Endodermal cell (in vitro differentiated cells): ENCODE measurements around the gene SNCAIP. TPM values are rescaled to one million over a fixed set of nuclear protein-coding genes. Genes with fewer than 3 reads are reported as not detected.

ENCODE experiments used
- DNase-seq: peaks from one replicate; pipeline ENCODE4 v3.0.0-alpha.2; 2017
- H3K27ac ChIP-seq: 2 replicates; pipeline ENCODE4 v1.5.1; 2013; ENCODE audit warnings: mild to moderate bottlenecking, low read depth, low read length, moderate library complexity
- H3K27me3 ChIP-seq: 2 replicates; pipeline ENCODE4 v1.6.1; 2013; ENCODE audit warnings: mild to moderate bottlenecking, low read length, moderate library complexity; ENCODE audit not compliant: insufficient read depth, control insufficient read depth, poor library complexity, severe bottlenecking
- H3K36me3 ChIP-seq: 2 replicates; pipeline ENCODE4 v1.7.0; 2013; ENCODE audit warnings: mild to moderate bottlenecking, low read length, moderate library complexity; ENCODE audit not compliant: control insufficient read depth, insufficient read depth
- H3K4me1 ChIP-seq: one replicate; pipeline ENCODE4 v1.7.0; 2013; ENCODE audit warnings: low read length; ENCODE audit not compliant: control insufficient read depth, insufficient read depth
- H3K4me3 ChIP-seq: 2 replicates; pipeline ENCODE4 v1.5.1; 2013; ENCODE audit warnings: mild to moderate bottlenecking, low read length, moderate library complexity
- H3K9ac ChIP-seq: 2 replicates; pipeline ENCODE4 v1.6.1; 2013; ENCODE audit warnings: mild to moderate bottlenecking, low read length, moderate library complexity; ENCODE audit not compliant: poor library complexity, severe bottlenecking; ENCODE audit errors: extremely low read depth
- H3K9me3 ChIP-seq: 2 replicates; pipeline ENCODE4 v1.6.1; 2013; ENCODE audit warnings: mild to moderate bottlenecking, low read length, moderate library complexity; ENCODE audit not compliant: control insufficient read depth
- H3K27ac Mint-ChIP-seq: 2 replicates; pipeline ENCODE4 v1.8.0; 2020; ENCODE audit warnings: mixed read lengths
- H3K27me3 Mint-ChIP-seq: 2 replicates; pipeline ENCODE4 v1.8.0; 2021; ENCODE audit warnings: mild to moderate bottlenecking, mixed read lengths; ENCODE audit not compliant: insufficient read depth
- H3K36me3 Mint-ChIP-seq: 2 replicates; pipeline ENCODE4 v1.8.0; 2020; ENCODE audit warnings: low read depth, mixed read lengths
- H3K4me1 Mint-ChIP-seq: 2 replicates; pipeline ENCODE4 v1.8.0; 2020; ENCODE audit warnings: mixed read lengths
- H3K4me3 Mint-ChIP-seq: 2 replicates; pipeline ENCODE4 v1.8.0; 2020; ENCODE audit warnings: mild to moderate bottlenecking, moderate library complexity, mixed read lengths
- H3K9me3 Mint-ChIP-seq: 2 replicates; pipeline ENCODE4 v1.8.0; 2020; ENCODE audit warnings: mild to moderate bottlenecking, mixed read lengths
- CTCF ChIP-seq: fragments of 200-600 bp; sonication (generic); conservative IDR thresholded peaks from 2 replicates; pipeline ENCODE4 v1.5.0; 2021; ENCODE audit warnings: antibody characterized with exemption, mild to moderate bottlenecking
- WGBS, 2 experiments: methylation state at CpG; one replicate each; pipeline versions ENCODE4 v1.1.5 to v1.1.7; 2013; ENCODE audit warnings: missing lambda C conversion rate in 2 of 2, mixed read lengths in 1 of 2; ENCODE audit not compliant: insufficient coverage in 1 of 2, insufficient read length in 1 of 2; 5-methylcytosine and 5-hydroxymethylcytosine counted together
- total RNA-seq, 2 donors: library from RNA; stranded (reverse); fragmentation: NEBNext Ultra II Directional in 1 of 2; extraction: Animal tissue kit (Norgen Biotek cat#: 25700) in 1 of 2; gene quantifications; 2 replicates in 1 of 2; 3 replicates in 1 of 2; pipeline ENCODE4 v1.2.1, GENCODE V29; 2021

SNCAIP gene
- total RNA-seq, 2 donors from 2014 or later = 1.4 to 2.1 TPM

DNA sequence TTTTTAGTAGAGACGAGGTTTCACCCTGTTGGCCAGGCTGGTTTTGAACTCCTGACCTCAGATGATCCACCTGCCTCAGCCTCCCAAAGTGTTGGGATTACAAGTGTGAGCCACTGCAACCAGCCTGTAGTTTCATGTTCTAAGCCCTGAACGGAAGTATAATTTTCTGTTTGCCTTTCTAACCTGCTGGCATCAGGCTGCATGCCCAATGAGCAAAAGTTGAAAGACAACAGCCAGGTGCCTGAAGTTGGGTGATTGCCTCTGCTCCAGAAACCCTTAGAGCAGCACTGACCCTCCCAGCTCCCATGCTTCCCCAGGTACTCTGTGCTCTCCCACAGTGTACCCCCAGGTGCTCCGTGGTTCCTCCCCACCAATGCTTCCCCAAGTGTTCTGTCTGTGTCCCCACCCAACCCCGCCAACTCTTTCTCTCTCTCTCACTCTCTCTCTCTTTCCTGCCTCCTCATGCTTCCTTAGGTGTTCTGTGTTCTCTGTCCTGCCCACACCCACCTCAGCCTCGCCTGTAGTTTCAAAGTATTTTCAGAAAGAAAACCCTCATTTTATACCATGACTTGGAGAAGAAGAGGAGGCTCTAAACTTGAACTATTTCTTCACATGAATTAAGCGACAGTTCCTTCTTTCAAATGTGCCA, 145.3 kb downstream of the SNCAIP start:
- 89 to 92% methylated on average over 5 to 6 of the region's 6 CpGs for WGBS, 2 experiments
- Mint-ChIP-seq H3K27ac (no peak overlapping the region), H3K36me3 (no peaks in the 10 kb centered on the region), H3K9me3 (no peaks in the 10 kb centered on the region), H3K4me1 (peaks cover 2% of the 10 kb centered on the region), H3K27me3 (no peaks in the 10 kb centered on the region), H3K4me3 (no peak overlapping the region)
- no peaks in the 10 kb centered on the region for H3K9me3 ChIP-seq
- no peak for TF ChIP-seq CTCF
- H3K27me3 ChIP-seq = no peaks in the 10 kb centered on the region
- DNase-seq = no peak
- no peak overlapping the region for H3K27ac ChIP-seq
- no peaks in the 10 kb centered on the region for H3K36me3 ChIP-seq
- H3K9ac ChIP-seq = no peak overlapping the region
- no peaks in the 10 kb centered on the region for H3K4me1 ChIP-seq
- H3K4me3 ChIP-seq = no peak overlapping the region

DNA sequence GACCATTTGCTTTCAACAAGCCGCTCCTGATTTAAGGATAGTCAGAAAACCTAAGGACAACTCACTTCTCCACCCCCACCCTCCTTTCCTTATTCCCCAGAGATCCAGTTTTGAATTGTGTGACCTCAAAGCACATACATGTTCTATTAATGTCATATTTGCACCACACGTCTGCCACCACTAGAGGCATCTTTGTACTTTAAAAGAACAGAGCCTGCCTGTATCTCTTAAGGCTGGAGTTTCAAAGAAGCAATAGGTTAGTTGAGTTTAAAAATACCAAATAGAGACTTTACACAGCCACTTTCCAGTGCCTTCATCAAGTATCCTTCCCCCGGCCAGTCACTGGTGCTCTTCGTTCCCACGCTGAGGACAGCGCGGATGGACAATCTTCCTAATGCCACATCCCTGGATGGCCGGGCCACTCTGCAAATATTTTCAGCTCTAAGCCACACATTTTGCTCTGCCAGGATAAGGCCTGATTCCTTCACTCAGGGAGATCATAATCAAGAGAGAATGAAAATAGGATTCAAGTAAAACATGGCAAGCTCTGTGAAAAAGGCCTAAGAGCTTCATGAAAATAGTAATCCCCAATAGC, 146.3 kb downstream of the SNCAIP start:
- H3K27ac ChIP-seq = no peak overlapping the region
- H3K27ac Mint-ChIP-seq = no peak overlapping the region
- H3K27me3 ChIP-seq = no peaks in the 10 kb centered on the region
- H3K36me3 ChIP-seq = no peaks in the 10 kb centered on the region
- peaks cover 2% of the 10 kb centered on the region for H3K4me1 Mint-ChIP-seq
- no peaks in the 10 kb centered on the region for H3K36me3 Mint-ChIP-seq
- no peaks in the 10 kb centered on the region for H3K4me1 ChIP-seq
- DNase-seq = peak; percentile 61
- WGBS, 2 experiments = 81% methylated on average over 8 of the region's 8 CpGs; no CpG with 5 or more reads in 1 of the 2 experiments
- H3K4me3 Mint-ChIP-seq = no peak overlapping the region
- H3K4me3 ChIP-seq = no peak overlapping the region
- TF ChIP-seq CTCF = peak; percentile 78
- H3K9ac ChIP-seq = no peak overlapping the region
- H3K9me3 Mint-ChIP-seq = no peaks in the 10 kb centered on the region
- H3K27me3 Mint-ChIP-seq = no peaks in the 10 kb centered on the region
- H3K9me3 ChIP-seq = no peaks in the 10 kb centered on the region

GRCh38 chr5:122462486-122462885, 150.4 kb downstream of the SNCAIP start:
- TF ChIP-seq CTCF = no peak
- Histone ChIP-seq H3K36me3 (no peaks in the 10 kb centered on the region), H3K27ac (no peak overlapping the region), H3K4me1 (no peaks in the 10 kb centered on the region), H3K9ac (no peak overlapping the region), H3K4me3 (no peak overlapping the region), H3K27me3 (no peaks in the 10 kb centered on the region), H3K9me3 (no peaks in the 10 kb centered on the region)
- H3K27ac Mint-ChIP-seq = no peak overlapping the region
- DNase-seq = no peak
- H3K9me3 Mint-ChIP-seq = no peaks in the 10 kb centered on the region
- no peak overlapping the region for H3K4me3 Mint-ChIP-seq
- H3K4me1 Mint-ChIP-seq = peaks cover 5% of the 10 kb centered on the region
- H3K27me3 Mint-ChIP-seq = no peaks in the 10 kb centered on the region
- H3K36me3 Mint-ChIP-seq = no peaks in the 10 kb centered on the region
